Measurements from ENCODE around the gene TPCN1. TPM values are rescaled to one million over a fixed set of nuclear protein-coding genes. Genes with fewer than 3 reads are reported as not detected.

TPCN1 gene
- total and polyA plus RNA-seq, 3 experiments from 2014 or later, result 10.1 to 24.1 (median 21.3) TPM

DNA sequence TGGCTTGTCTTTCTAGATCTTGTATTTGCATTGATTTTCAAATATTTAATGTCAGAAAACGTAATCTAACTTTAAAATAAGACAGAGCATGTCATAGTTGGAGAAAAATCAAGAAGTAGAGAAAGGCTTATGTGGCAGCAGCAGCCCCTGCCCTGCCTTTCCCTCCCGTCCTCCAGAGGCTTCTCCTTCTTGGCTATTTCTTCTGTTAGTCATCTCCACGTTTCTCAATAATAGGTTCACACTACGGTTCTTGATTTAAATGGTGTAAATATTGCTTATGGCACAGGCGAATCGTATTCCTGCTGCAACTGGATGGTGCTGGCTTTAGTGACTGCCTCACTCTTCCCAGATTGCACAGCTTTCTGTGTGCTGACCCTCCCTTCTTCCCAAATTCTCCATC is 70.8 kb downstream of the TPCN1 start:
- POLR2A ChIA-PET, result no interaction called here
- H3K27me3 Mint-ChIP-seq, result no peaks in the 10 kb centered on the region

DNA sequence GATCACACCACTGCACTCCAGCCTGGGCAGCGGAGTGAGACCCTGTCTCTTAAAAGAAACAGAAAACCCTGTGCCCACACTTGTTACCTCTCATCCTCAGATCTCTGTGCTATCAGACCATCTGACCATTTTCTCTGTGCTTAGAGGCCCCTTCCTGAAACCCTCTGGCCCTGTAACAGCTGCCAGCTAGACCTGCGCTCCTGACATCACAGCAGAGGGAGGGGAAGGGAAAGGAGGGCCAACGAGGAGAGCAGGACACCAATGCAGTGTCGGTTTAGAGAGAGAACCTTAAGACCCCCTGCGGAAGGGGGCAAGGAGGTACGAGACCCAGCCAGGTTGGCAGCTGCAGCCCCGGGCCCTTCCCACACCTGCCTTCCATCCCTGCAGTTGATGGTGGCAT is 71.3 kb downstream of the TPCN1 start:
- H3K4me3 Mint-ChIP-seq, result no peak overlapping the region
- no peak for DNase-seq
- Histone ChIP-seq H3K27ac (ENCODE audit: low read depth, low read length) (no peak overlapping the region), H3K4me1 (ENCODE audit: insufficient read depth, low read length) (no peaks in the 10 kb centered on the region), H3K36me3 (ENCODE audit: insufficient read depth, low read length) (peaks cover 5% of the 10 kb centered on the region), H3K4me3 (ENCODE audit: low read length) (no peak overlapping the region), H3K27me3 (ENCODE audit: insufficient read depth, low read length, poor library complexity, severe bottlenecking) (no peaks in the 10 kb centered on the region), H3K9me3 (ENCODE audit: low read length) (no peaks in the 10 kb centered on the region)
- no peaks in the 10 kb centered on the region for H3K27me3 Mint-ChIP-seq
- H3K36me3 Mint-ChIP-seq, result peaks cover 0 to 72% (median 5%) of the 10 kb centered on the region in 3 donors
- no peaks in the 10 kb centered on the region for H3K9me3 Mint-ChIP-seq
- H3K4me1 Mint-ChIP-seq, result no peaks in the 10 kb centered on the region
- ChIA-PET CTCF (no interaction called here), POLR2A (no interaction called here)
- H3K27ac Mint-ChIP-seq, result peak overlapping the region in 2 of 8 donors; percentile 50 to 64

More for the DNA sequence above, 70.8 kb downstream of the TPCN1 start:
- CTCF ChIA-PET, result no interaction called here
- Mint-ChIP-seq H3K4me3 (no peak overlapping the region), H3K27ac (peak overlapping the region in 2 of 8 donors; percentile 13 to 64), H3K36me3 (peaks cover 0 to 70% (median 5%) of the 10 kb centered on the region in 3 donors), H3K9me3 (no peaks in the 10 kb centered on the region), H3K4me1 (no peaks in the 10 kb centered on the region)
- H3K27ac ChIP-seq (ENCODE audit: low read depth, low read length), result no peak overlapping the region
- no peaks in the 10 kb centered on the region for H3K4me1 ChIP-seq (ENCODE audit: insufficient read depth, low read length)
- no peaks in the 10 kb centered on the region for H3K27me3 ChIP-seq (ENCODE audit: insufficient read depth, low read length, poor library complexity, severe bottlenecking)
- no peak for DNase-seq
- no peak overlapping the region for H3K4me3 ChIP-seq (ENCODE audit: low read length)
- H3K9me3 ChIP-seq (ENCODE audit: low read length), result no peaks in the 10 kb centered on the region
- H3K36me3 ChIP-seq (ENCODE audit: insufficient read depth, low read length), result peaks cover 5% of the 10 kb centered on the region

DNA sequence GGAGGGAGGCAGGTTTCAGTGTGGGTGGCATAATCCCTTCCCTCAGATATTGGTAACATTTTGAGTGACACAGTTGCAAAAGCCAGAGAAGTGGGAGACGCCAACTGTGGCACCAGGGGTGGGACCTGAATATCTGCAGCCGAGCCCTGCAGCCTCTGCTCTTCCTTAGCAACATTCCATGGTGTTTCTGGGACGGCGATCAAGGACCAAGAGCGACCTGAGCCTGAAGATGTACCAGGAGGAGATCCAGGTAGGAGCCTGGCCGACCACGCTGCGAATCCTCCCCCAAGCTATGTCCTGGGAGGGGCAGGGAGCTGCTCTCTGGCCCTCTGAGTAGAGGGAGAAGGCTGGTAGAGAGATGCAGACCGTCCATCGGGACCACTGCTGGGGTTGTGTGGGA is 71.8 kb downstream of the TPCN1 start:
- H3K4me1 Mint-ChIP-seq, result no peaks in the 10 kb centered on the region

DNA sequence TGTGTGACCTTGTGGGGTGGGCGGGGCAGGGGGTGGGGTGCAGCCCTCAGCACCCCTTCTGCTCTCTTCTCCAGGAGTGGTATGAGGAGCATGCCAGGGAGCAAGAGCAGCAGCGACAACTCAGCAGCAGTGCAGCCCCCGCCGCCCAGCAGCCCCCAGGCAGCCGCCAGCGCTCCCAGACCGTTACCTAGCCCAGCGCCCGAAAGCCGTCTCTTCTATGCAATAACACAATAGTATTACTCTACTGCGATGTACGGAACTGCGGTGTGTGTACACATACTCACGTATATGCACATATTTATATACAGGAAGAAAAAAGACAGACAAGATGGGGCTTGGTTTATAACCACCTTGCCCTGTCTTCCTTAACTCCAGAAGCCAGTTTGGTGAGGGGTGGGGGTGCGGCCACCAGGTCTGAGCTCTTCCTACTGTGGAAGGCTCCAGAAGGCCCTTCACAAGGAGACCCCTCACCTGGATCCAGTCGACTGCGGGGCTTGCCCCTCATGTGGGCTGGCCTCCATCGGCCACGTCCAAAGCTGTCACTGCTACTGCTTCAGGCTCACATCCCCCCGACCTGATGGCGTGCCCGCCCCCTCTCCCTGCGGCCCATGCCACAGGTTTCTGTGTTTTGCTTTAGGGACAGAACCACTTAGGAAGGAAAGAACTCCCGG is 74.8 kb downstream of the TPCN1 start:
- H3K9me3 ChIP-seq (ENCODE audit: low read length), result no peaks in the 10 kb centered on the region
- H3K9me3 Mint-ChIP-seq, result no peaks in the 10 kb centered on the region
- CTCF ChIA-PET, result interaction anchor here (1.0 kb wide), 1 partner anchor 12 kb away, joined by 3 read pairs; no protein-coding TSS in a partner anchor
- peaks cover 0 to 72% (median 5%) of the 10 kb centered on the region in 3 donors for H3K36me3 Mint-ChIP-seq
- H3K27me3 ChIP-seq (ENCODE audit: insufficient read depth, low read length, poor library complexity, severe bottlenecking), result no peaks in the 10 kb centered on the region
- POLR2A ChIA-PET, result no interaction called here
- H3K4me3 ChIP-seq (ENCODE audit: low read length), result no peak overlapping the region
- no peaks in the 10 kb centered on the region for H3K27me3 Mint-ChIP-seq
- H3K27ac ChIP-seq (ENCODE audit: low read depth, low read length), result no peak overlapping the region
- H3K27ac Mint-ChIP-seq, result peak overlapping the region in 1 of 8 donors; percentile 11
- H3K4me1 ChIP-seq (ENCODE audit: insufficient read depth, low read length), result no peaks in the 10 kb centered on the region
- no peak overlapping the region for H3K4me3 Mint-ChIP-seq
- H3K4me1 Mint-ChIP-seq, result no peaks in the 10 kb centered on the region
- peaks cover 5% of the 10 kb centered on the region for H3K36me3 ChIP-seq (ENCODE audit: insufficient read depth, low read length)
- no peak for DNase-seq

More for the DNA sequence above, 71.8 kb downstream of the TPCN1 start:
- H3K36me3 ChIP-seq (ENCODE audit: insufficient read depth, low read length), result peaks cover 5% of the 10 kb centered on the region
- no peaks in the 10 kb centered on the region for H3K27me3 ChIP-seq (ENCODE audit: insufficient read depth, low read length, poor library complexity, severe bottlenecking)
- DNase-seq, result no peak
- H3K4me3 Mint-ChIP-seq, result no peak overlapping the region
- CTCF ChIA-PET, result no interaction called here
- H3K4me1 ChIP-seq (ENCODE audit: insufficient read depth, low read length), result no peaks in the 10 kb centered on the region
- POLR2A ChIA-PET, result no interaction called here
- H3K4me3 ChIP-seq (ENCODE audit: low read length), result no peak overlapping the region
- no peaks in the 10 kb centered on the region for H3K9me3 Mint-ChIP-seq
- no peaks in the 10 kb centered on the region for H3K27me3 Mint-ChIP-seq
- no peak overlapping the region for H3K27ac ChIP-seq (ENCODE audit: low read depth, low read length)
- peaks cover 0 to 74% (median 5%) of the 10 kb centered on the region in 3 donors for H3K36me3 Mint-ChIP-seq
- H3K27ac Mint-ChIP-seq, result no peak overlapping the region
- H3K9me3 ChIP-seq (ENCODE audit: low read length), result no peaks in the 10 kb centered on the region

DNA sequence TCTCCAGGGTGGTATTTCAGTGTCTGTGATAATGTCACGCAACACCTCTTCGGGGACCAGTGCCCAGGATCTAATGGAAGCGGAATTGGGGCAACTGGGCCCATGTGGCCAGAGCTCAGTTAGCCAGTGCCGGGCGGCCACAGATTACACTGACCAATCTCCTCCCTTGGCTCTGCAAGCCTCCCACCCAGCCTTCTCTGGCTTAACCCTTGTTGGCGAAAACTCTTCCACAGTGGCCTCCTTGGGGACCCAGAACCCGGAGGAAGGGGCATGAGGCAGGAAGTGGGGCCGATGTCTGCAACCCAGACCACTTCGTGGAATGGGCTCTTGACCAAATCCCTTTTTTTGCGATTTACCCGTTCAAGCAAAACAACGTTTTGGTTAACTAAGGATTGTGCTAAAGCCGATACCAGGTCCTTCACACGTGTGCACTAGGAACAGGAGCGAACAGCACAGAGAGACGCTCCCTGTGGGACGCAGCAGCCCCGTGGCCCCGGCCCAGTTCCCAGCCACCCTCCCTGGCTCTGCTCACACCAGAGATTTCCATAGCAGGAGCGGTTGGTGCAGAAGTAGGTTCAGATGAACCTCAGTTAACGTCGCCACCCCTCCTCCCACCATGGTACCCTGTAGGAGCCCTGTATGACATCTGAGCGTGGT is 75.4 kb downstream of the TPCN1 start:
- no peaks in the 10 kb centered on the region for H3K27me3 ChIP-seq (ENCODE audit: insufficient read depth, low read length, poor library complexity, severe bottlenecking)
- no peak overlapping the region for H3K4me3 Mint-ChIP-seq
- POLR2A ChIA-PET, result no interaction called here
- peaks cover 5% of the 10 kb centered on the region for H3K36me3 ChIP-seq (ENCODE audit: insufficient read depth, low read length)
- no peaks in the 10 kb centered on the region for H3K4me1 Mint-ChIP-seq
- CTCF ChIA-PET, result no interaction called here
- DNase-seq, result no peak
- H3K27me3 Mint-ChIP-seq, result no peaks in the 10 kb centered on the region
- H3K27ac Mint-ChIP-seq, result no peak overlapping the region
- H3K4me3 ChIP-seq (ENCODE audit: low read length), result no peak overlapping the region
- H3K9me3 Mint-ChIP-seq, result peaks cover 0 to under 1% (median 0%) of the 10 kb centered on the region in 5 donors
- peaks cover 1 to 69% (median 7%) of the 10 kb centered on the region in 3 donors for H3K36me3 Mint-ChIP-seq
- no peaks in the 10 kb centered on the region for H3K9me3 ChIP-seq (ENCODE audit: low read length)
- H3K4me1 ChIP-seq (ENCODE audit: insufficient read depth, low read length), result no peaks in the 10 kb centered on the region
- no peak overlapping the region for H3K27ac ChIP-seq (ENCODE audit: low read depth, low read length)

DNA sequence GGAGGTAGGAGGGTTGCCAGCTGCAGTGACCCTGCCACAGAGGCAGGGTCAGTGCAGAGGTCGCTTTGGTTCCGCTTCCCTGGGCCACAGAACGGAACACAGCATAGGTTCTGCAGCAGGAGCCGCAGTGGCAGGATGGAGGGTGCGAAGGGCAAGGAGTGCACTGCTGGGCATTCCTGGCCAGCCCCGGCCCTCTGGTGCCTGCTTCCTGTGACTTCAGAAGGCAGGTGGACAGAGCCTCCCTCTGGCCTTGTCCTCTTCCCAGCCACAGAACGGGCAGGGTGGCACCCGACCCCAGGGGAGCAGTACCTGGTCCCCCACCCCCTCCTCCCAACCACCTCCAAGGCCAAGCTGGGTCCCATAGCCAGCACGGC is 75.9 kb downstream of the TPCN1 start:
- DNase-seq, result no peak
- Histone ChIP-seq H3K27ac (ENCODE audit: low read depth, low read length) (no peak overlapping the region), H3K27me3 (ENCODE audit: insufficient read depth, low read length, poor library complexity, severe bottlenecking) (no peaks in the 10 kb centered on the region), H3K4me3 (ENCODE audit: low read length) (no peak overlapping the region), H3K9me3 (ENCODE audit: low read length) (no peaks in the 10 kb centered on the region), H3K4me1 (ENCODE audit: insufficient read depth, low read length) (no peaks in the 10 kb centered on the region), H3K36me3 (ENCODE audit: insufficient read depth, low read length) (peaks cover 5% of the 10 kb centered on the region)
- Mint-ChIP-seq H3K27ac (no peak overlapping the region), H3K4me3 (no peak overlapping the region), H3K27me3 (no peaks in the 10 kb centered on the region), H3K4me1 (no peaks in the 10 kb centered on the region), H3K36me3 (peaks cover 4 to 69% (median 6%) of the 10 kb centered on the region in 3 donors), H3K9me3 (peaks cover 0 to 1% (median 0%) of the 10 kb centered on the region in 5 donors)
- ChIA-PET POLR2A (no interaction called here), CTCF (no interaction called here)

DNA sequence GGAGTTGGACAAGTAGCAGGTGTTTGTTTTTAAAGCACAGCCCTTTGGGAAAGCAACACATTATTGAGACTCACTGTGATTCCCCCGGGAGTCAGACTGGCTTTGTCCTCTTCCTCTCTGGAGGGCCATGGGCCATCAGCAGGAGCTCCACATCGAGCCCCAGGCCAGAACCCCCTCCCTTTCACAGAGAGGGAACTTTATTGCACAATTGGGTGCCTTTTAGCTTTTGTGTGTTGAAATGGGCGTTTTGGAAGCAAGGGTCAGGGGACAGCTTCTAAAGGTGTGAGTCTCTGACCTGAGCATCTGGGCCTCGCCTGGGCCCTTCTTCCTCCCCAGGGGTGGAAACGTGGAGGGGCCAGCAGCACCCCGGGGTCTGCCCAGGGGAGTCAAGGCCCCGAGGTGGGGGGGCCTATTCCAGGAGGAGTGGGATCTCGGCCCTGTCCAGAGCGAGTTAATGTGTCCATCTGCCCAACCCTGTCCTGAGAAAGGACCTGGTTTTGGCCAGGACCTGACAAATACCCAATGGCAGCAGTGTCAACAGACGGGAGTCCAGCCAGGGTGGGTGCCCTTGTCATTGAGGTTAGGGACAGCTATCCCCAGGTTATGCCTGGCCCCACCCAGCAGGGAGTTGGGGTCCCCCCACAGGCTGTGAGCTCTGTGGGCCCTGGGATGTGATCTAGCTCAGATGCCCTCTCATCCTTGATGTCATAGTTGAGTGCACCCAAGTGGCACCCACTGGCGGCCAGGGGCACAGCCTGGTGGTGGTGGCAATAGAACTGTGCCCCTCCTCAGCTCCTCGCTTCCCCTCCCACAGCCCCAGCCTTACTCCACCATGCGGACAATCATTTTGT is 76.6 kb downstream of the TPCN1 start:
- Histone ChIP-seq H3K9me3 (ENCODE audit: low read length) (no peaks in the 10 kb centered on the region), H3K4me1 (ENCODE audit: insufficient read depth, low read length) (peaks cover 1% of the 10 kb centered on the region), H3K27me3 (ENCODE audit: insufficient read depth, low read length, poor library complexity, severe bottlenecking) (no peaks in the 10 kb centered on the region), H3K36me3 (ENCODE audit: insufficient read depth, low read length) (peaks cover 5% of the 10 kb centered on the region), H3K4me3 (ENCODE audit: low read length) (no peak overlapping the region), H3K27ac (ENCODE audit: low read depth, low read length) (no peak overlapping the region)
- Mint-ChIP-seq H3K9me3 (peaks cover 0 to 1% (median 0%) of the 10 kb centered on the region in 5 donors), H3K4me1 (no peaks in the 10 kb centered on the region), H3K4me3 (no peak overlapping the region), H3K27me3 (no peaks in the 10 kb centered on the region), H3K27ac (peak overlapping the region in 3 of 8 donors; percentile 17 to 68 (median 52)), H3K36me3 (peaks cover 4 to 69% (median 8%) of the 10 kb centered on the region in 3 donors)
- CTCF ChIA-PET, result no interaction called here
- POLR2A ChIA-PET, result no interaction called here
- DNase-seq, result no peak

DNA sequence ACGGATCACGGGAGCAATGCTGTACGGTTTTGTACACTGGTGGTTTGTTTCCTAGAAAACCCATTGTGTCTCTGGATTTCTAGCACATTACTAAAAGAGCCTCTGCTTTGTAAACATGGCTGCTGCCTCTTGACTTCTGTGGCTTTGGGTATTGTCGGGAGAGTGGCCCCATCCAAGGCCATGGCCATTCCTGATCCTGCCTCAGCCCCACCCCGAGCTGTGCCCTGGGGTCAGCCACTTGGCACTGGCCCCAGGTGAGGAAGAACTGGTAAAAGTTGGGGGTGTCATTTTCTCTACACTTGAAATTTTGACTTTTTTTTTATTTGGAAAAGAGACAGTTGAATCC is 77.2 kb downstream of the TPCN1 start:
- H3K27ac Mint-ChIP-seq, result peak overlapping the region in 3 of 8 donors; percentile 17 to 68 (median 52)
- DNase-seq, result no peak

More for the DNA sequence above, 77.2 kb downstream of the TPCN1 start:
- Histone ChIP-seq H3K4me3 (ENCODE audit: low read length) (no peak overlapping the region), H3K36me3 (ENCODE audit: insufficient read depth, low read length) (peaks cover 3% of the 10 kb centered on the region), H3K27ac (ENCODE audit: low read depth, low read length) (no peak overlapping the region), H3K4me1 (ENCODE audit: insufficient read depth, low read length) (peaks cover 6% of the 10 kb centered on the region), H3K9me3 (ENCODE audit: low read length) (no peaks in the 10 kb centered on the region), H3K27me3 (ENCODE audit: insufficient read depth, low read length, poor library complexity, severe bottlenecking) (no peaks in the 10 kb centered on the region)
- H3K27me3 Mint-ChIP-seq, result no peaks in the 10 kb centered on the region
- H3K4me1 Mint-ChIP-seq, result no peaks in the 10 kb centered on the region
- no peak overlapping the region for H3K4me3 Mint-ChIP-seq
- peaks cover 4 to 68% (median 9%) of the 10 kb centered on the region in 3 donors for H3K36me3 Mint-ChIP-seq
- CTCF ChIA-PET, result no interaction called here
- POLR2A ChIA-PET, result no interaction called here
- H3K9me3 Mint-ChIP-seq, result peaks cover 0 to 1% (median 0%) of the 10 kb centered on the region in 5 donors

All from CD8-positive, alpha-beta memory T cell (primary cell).